ENCODE measurements around the gene LIPC. TPM values are rescaled to one million over a fixed set of nuclear protein-coding genes. Genes with fewer than 3 reads are reported as not detected.

LIPC gene
- total and polyA plus RNA-seq, 9 of the 15 experiments (the other 6 are each of a cell fraction or from before 2014, with no cell fraction given), result 0.07 to 0.41 (median 0.11) TPM; not detected in 2

GRCh38 chr15:58447271-58448010, 15.7 kb downstream of the LIPC start (continued):
- TF ChIP-seq, protein P1, sequence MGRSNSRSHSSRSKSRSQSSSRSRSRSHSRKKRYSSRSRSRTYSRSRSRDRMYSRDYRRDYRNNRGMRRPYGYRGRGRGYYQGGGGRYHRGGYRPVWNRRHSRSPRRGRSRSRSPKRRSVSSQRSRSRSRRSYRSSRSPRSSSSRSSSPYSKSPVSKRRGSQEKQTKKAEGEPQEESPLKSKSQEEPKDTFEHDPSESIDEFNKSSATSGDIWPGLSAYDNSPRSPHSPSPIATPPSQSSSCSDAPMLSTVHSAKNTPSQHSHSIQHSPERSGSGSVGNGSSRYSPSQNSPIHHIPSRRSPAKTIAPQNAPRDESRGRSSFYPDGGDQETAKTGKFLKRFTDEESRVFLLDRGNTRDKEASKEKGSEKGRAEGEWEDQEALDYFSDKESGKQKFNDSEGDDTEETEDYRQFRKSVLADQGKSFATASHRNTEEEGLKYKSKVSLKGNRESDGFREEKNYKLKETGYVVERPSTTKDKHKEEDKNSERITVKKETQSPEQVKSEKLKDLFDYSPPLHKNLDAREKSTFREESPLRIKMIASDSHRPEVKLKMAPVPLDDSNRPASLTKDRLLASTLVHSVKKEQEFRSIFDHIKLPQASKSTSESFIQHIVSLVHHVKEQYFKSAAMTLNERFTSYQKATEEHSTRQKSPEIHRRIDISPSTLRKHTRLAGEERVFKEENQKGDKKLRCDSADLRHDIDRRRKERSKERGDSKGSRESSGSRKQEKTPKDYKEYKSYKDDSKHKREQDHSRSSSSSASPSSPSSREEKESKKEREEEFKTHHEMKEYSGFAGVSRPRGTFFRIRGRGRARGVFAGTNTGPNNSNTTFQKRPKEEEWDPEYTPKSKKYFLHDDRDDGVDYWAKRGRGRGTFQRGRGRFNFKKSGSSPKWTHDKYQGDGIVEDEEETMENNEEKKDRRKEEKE (IDR thresholded peaks at IDR 0.05; ENCODE audit: borderline replicate concordance in 1 of 2, control insufficient read depth in 1 of 2, low read depth in 2 of 2, low read length in 1 of 2), result no peak
- TF ChIP-seq SRSF1 (IDR thresholded peaks at IDR 0.05; ENCODE audit: low read depth, low read length), result no peak
- no peak for TF ChIP-seq POLR3G (IDR thresholded peaks at IDR 0.05; ENCODE audit: extremely low read depth, insufficient read length, insufficient replicate concordance)
- no peak for TF ChIP-seq BACH1 (tag; IDR thresholded peaks at IDR 0.05)
- TF ChIP-seq ZKSCAN1 (IDR thresholded peaks at IDR 0.05; ENCODE audit: low read depth, low read length), result no peak
- TF ChIP-seq PHB2 (IDR thresholded peaks at IDR 0.05; ENCODE audit: low read depth), result no peak
- no peak for TF ChIP-seq NR2C1 (IDR thresholded peaks at IDR 0.05)
- no peak for TF ChIP-seq NR2C1 (tag; IDR thresholded peaks at IDR 0.05)
- 0 out of 2 replicates have a peak, but pooled peaks have one; percentile 16 for TF ChIP-seq L3MBTL2 (IDR thresholded peaks at IDR 0.05)
- no peak for TF ChIP-seq TAL1 (IDR thresholded peaks at IDR 0.05)
- no peak for TF ChIP-seq LARP7 (IDR thresholded peaks at IDR 0.05)
- TF ChIP-seq RREB1 (CRISPR knock-in tag; IDR thresholded peaks at IDR 0.05), result no peak
- no peak for TF ChIP-seq SRF (CRISPR knock-in tag; IDR thresholded peaks at IDR 0.05)
- no peak for TF ChIP-seq ELF2 (CRISPR knock-in tag; IDR thresholded peaks at IDR 0.05)
- TF ChIP-seq RBM34 (IDR thresholded peaks at IDR 0.05; ENCODE audit: borderline replicate concordance, insufficient read depth, low read length), result no peak
- no peak for TF ChIP-seq TBL1XR1 (IDR thresholded peaks at IDR 0.05; ENCODE audit: low read length in 2 of 2)
- no peak for TF ChIP-seq FIP1L1 (IDR thresholded peaks at IDR 0.05; ENCODE audit: low read depth, low read length, poor library complexity, severe bottlenecking)
